AG09309 (cell line): Measurements from ENCODE around the gene MSI1.

Experiments used
- DNase-seq: peaks from one replicate; pipeline ENCODE4 v3.0.0-alpha.2; 2010; ENCODE audit warnings: low read depth
- H3K4me3 ChIP-seq: 2 replicates; pipeline ENCODE4 v1.5.1; 2011; ENCODE audit warnings: mild to moderate bottlenecking, low read depth, low read length, moderate library complexity; ENCODE audit not compliant: control insufficient read depth
- CTCF ChIP-seq: IDR thresholded peaks from 2 replicates; pipeline ENCODE4 v1.5.1; 2011; ENCODE audit warnings: mild to moderate bottlenecking, low read depth, low read length, inconsistent platforms; ENCODE audit not compliant: insufficient read depth, control insufficient read depth; ENCODE audit errors: missing control alignments

The MSI1 gene

GRCh38 chr12:120406553-120406952 is 37.6 kb upstream of the MSI1 start:
- no peak for TF ChIP-seq CTCF
- no peak for DNase-seq
- H3K4me3 ChIP-seq: no peak overlapping the region

GRCh38 chr12:120406069-120406468 is 37.1 kb upstream of the MSI1 start:
- no peak for TF ChIP-seq CTCF
- DNase-seq: no peak
- H3K4me3 ChIP-seq: no peak overlapping the region

- DNase-seq: no peak
- no peak overlapping the region for H3K4me3 ChIP-seq
- no peak for TF ChIP-seq CTCF
These were observed 35.3 kb upstream of the MSI1 start for GRCh38 chr12:120404271-120404670.

GRCh38 chr12:120403869-120404268 is 34.9 kb upstream of the MSI1 start:
- H3K4me3 ChIP-seq: no peak overlapping the region
- TF ChIP-seq CTCF: no peak
- DNase-seq: no peak

- no peak overlapping the region for H3K4me3 ChIP-seq
- no peak for TF ChIP-seq CTCF
- no peak for DNase-seq
These were observed 33.3 kb upstream of the MSI1 start for GRCh38 chr12:120402217-120402616.

- DNase-seq: no peak
- H3K4me3 ChIP-seq: no peak overlapping the region
- no peak for TF ChIP-seq CTCF
These were observed 30.6 kb upstream of the MSI1 start for GRCh38 chr12:120399531-120399930.
